Mesendoderm (in vitro differentiated cells): ENCODE data around the gene FGGY.

ENCODE experiments used
- DNase-seq: peaks from one replicate; pipeline ENCODE4 v3.0.0; 2013
- H2AK5ac ChIP-seq: 2 replicates; pipeline ENCODE4 v1.6.1; 2013; ENCODE audit warnings: low read length, inconsistent platforms
- H2BK120ac ChIP-seq: 2 replicates; pipeline ENCODE4 v1.6.1; 2013; ENCODE audit warnings: low read depth, mild to moderate bottlenecking, low read length, moderate library complexity, mixed read lengths
- H2BK15ac ChIP-seq: replicated peaks from 2 replicates; pipeline ENCODE4 v1.6.1; 2013; ENCODE audit warnings: low read depth, mild to moderate bottlenecking, moderate library complexity
- H2BK5ac ChIP-seq: 2 replicates; pipeline ENCODE4 v1.6.1; 2013; ENCODE audit warnings: low read length, inconsistent platforms
- H3K18ac ChIP-seq: 2 replicates; pipeline ENCODE4 v1.6.1; 2013; ENCODE audit warnings: mild to moderate bottlenecking, low read length, mixed read lengths
- H3K23ac ChIP-seq: one replicate; pipeline ENCODE4 v1.6.1; 2013; ENCODE audit warnings: low read length
- H3K27ac ChIP-seq: 2 replicates; pipeline ENCODE4 v1.5.1; 2013; ENCODE audit warnings: low read depth, mild to moderate bottlenecking, inconsistent platforms, low read length, moderate library complexity
- H3K27me3 ChIP-seq: 2 replicates; pipeline ENCODE4 v1.6.1; 2013; ENCODE audit warnings: low read length, control low read depth, mild to moderate bottlenecking, inconsistent platforms; ENCODE audit not compliant: insufficient read depth, poor library complexity
- H3K36me3 ChIP-seq: 2 replicates; pipeline ENCODE4 v1.6.1; 2013; ENCODE audit warnings: low read length, inconsistent platforms; ENCODE audit not compliant: control insufficient read depth, insufficient read depth
- H3K4ac ChIP-seq: one replicate; pipeline ENCODE4 v1.6.1; 2013; ENCODE audit warnings: low read depth, mild to moderate bottlenecking, low read length, moderate library complexity
- H3K4me1 ChIP-seq: 2 replicates; pipeline ENCODE4 v1.6.1; 2013; ENCODE audit warnings: low read depth, low read length, inconsistent platforms; ENCODE audit not compliant: control insufficient read depth
- H3K4me2 ChIP-seq: 2 replicates; pipeline ENCODE4 v1.6.1; 2013; ENCODE audit warnings: low read length
- H3K4me3 ChIP-seq: 2 replicates; pipeline ENCODE4 v1.5.1; 2013; ENCODE audit warnings: mild to moderate bottlenecking, low read length
- H3K56ac ChIP-seq: one replicate; pipeline ENCODE4 v1.6.1; 2013; ENCODE audit warnings: low read length
- H3K79me1 ChIP-seq: 2 replicates; pipeline ENCODE4 v1.6.1; 2013; ENCODE audit warnings: low read length, inconsistent platforms
- H3K79me2 ChIP-seq: 2 replicates; pipeline ENCODE4 v1.6.1; 2013; ENCODE audit warnings: mild to moderate bottlenecking, low read length; ENCODE audit not compliant: control insufficient read depth, insufficient read depth
- H3K9ac ChIP-seq: 2 replicates; pipeline ENCODE4 v1.6.1; 2013; ENCODE audit warnings: low read length, inconsistent platforms
- H4K5ac ChIP-seq: one replicate; pipeline ENCODE4 v1.6.1; 2013; ENCODE audit warnings: low read length
- H4K8ac ChIP-seq: one replicate; pipeline ENCODE4 v1.6.1; 2013; ENCODE audit warnings: low read depth, mild to moderate bottlenecking, control low read depth, low read length, moderate library complexity
- WGBS: extraction: QIAGEN DNeasy Blood & Tissue Kit; methylation state at CpG from one replicate; pipeline ENCODE4 v1.1.7; 2013; ENCODE audit warnings: low lambda C conversion rate, missing lambda C conversion rate; ENCODE audit not compliant: insufficient coverage; ENCODE audit errors: extremely low coverage; 5-methylcytosine and 5-hydroxymethylcytosine counted together

Gene FGGY

DNA sequence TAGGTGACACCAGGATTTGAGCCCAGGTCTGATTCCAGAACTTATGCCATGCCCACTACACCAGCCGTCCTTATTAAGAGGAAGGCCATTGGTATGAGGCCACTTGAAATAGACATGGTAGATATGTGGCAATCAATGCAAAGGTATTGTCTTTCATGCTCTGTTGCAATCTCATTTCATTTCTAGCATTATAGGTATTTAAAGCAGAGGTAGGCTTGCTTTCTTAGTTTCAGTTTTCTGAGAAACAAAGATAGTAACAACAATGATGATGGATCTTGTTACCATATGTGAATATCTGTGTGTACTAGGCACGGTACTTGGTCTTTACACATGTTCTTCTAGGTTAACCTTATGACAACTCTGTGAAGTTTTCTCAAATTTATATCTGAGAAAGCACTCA lies 113.1 kb downstream of the FGGY start:
- H2BK120ac ChIP-seq, result no peak overlapping the region
- H2BK5ac ChIP-seq, result no peak overlapping the region
- no peak for DNase-seq
- no peak overlapping the region for H3K27ac ChIP-seq
- no peaks in the 10 kb centered on the region for H3K4me1 ChIP-seq
- H3K4me2 ChIP-seq, result no peak overlapping the region
- H3K23ac ChIP-seq, result no peak overlapping the region
- no peak overlapping the region for H2BK15ac ChIP-seq
- no peak overlapping the region for H3K4me3 ChIP-seq
- H3K27me3 ChIP-seq, result no peaks in the 10 kb centered on the region
- H4K8ac ChIP-seq, result no peak overlapping the region
- no peak overlapping the region for H2AK5ac ChIP-seq
- no peak overlapping the region for H3K56ac ChIP-seq
- H3K36me3 ChIP-seq, result no peaks in the 10 kb centered on the region
- H3K18ac ChIP-seq, result no peak overlapping the region
- no peaks in the 10 kb centered on the region for H3K79me2 ChIP-seq
- H3K9ac ChIP-seq, result no peak overlapping the region
- WGBS, result no CpG with 5 or more reads among the region's 2 CpGs
- H3K4ac ChIP-seq, result no peak overlapping the region
- H4K5ac ChIP-seq, result no peak overlapping the region
- H3K79me1 ChIP-seq, result no peaks in the 10 kb centered on the region

DNA sequence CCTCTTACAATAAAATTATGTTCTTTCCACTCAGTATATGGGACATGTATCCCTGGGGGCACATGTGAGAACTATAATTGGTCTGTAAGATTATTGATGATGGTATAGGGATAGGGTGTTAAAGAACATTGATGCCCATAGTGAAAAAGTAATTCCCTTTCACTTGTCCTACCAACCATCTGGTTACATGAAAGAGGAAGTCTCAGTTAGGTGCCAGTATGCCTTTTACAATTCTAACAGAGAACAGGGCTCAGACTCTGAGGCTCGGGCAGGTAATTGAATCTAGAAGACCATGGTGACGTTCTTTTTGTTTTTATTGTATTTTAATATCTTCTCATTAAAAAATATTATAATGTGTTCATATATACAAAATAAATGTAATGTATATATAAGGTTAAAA lies 113.6 kb downstream of the FGGY start:
- Histone ChIP-seq H4K5ac (no peak overlapping the region), H2BK120ac (no peak overlapping the region), H3K36me3 (no peaks in the 10 kb centered on the region), H2BK5ac (no peak overlapping the region), H3K18ac (no peak overlapping the region), H3K4me3 (no peak overlapping the region), H4K8ac (no peak overlapping the region), H2AK5ac (no peak overlapping the region), H3K79me1 (no peaks in the 10 kb centered on the region), H3K27me3 (no peaks in the 10 kb centered on the region), H3K4ac (no peak overlapping the region), H3K27ac (no peak overlapping the region), H3K9ac (no peak overlapping the region), H3K56ac (no peak overlapping the region), H3K4me1 (no peaks in the 10 kb centered on the region), H3K23ac (no peak overlapping the region), H3K79me2 (no peaks in the 10 kb centered on the region), H3K4me2 (no peak overlapping the region), H2BK15ac (no peak overlapping the region)
- WGBS, result no CpG with 5 or more reads among the region's 2 CpGs
- no peak for DNase-seq

DNA sequence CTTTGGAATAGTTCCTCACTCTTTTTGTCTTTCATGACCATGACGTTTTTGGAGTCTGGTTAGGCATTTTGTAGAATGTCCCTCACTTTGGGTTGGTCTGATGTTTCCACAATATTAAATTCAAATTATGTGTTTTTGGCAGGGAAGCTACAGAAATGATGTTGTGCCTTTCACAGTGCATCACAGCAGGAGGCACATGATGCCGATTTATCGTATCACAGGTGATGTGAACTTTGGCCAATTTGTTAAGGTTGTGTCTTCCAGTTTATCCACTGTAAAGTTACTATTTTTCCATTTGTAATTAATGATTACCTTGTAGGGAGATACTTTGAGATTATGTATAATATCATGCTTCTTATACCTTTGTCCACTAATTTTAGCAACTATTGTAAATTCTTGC lies 114.3 kb downstream of the FGGY start:
- Histone ChIP-seq H3K79me2 (no peaks in the 10 kb centered on the region), H3K36me3 (no peaks in the 10 kb centered on the region), H3K4ac (no peak overlapping the region), H3K27me3 (no peaks in the 10 kb centered on the region), H3K23ac (no peak overlapping the region), H3K4me1 (no peaks in the 10 kb centered on the region), H4K5ac (no peak overlapping the region), H3K18ac (no peak overlapping the region), H3K9ac (no peak overlapping the region), H2BK15ac (no peak overlapping the region), H2BK5ac (no peak overlapping the region), H3K56ac (no peak overlapping the region), H3K79me1 (no peaks in the 10 kb centered on the region), H2BK120ac (no peak overlapping the region), H4K8ac (no peak overlapping the region), H3K4me2 (no peak overlapping the region), H2AK5ac (no peak overlapping the region), H3K27ac (no peak overlapping the region), H3K4me3 (no peak overlapping the region)
- WGBS, result no CpG with 5 or more reads among the region's 3 CpGs
- DNase-seq, result no peak

DNA sequence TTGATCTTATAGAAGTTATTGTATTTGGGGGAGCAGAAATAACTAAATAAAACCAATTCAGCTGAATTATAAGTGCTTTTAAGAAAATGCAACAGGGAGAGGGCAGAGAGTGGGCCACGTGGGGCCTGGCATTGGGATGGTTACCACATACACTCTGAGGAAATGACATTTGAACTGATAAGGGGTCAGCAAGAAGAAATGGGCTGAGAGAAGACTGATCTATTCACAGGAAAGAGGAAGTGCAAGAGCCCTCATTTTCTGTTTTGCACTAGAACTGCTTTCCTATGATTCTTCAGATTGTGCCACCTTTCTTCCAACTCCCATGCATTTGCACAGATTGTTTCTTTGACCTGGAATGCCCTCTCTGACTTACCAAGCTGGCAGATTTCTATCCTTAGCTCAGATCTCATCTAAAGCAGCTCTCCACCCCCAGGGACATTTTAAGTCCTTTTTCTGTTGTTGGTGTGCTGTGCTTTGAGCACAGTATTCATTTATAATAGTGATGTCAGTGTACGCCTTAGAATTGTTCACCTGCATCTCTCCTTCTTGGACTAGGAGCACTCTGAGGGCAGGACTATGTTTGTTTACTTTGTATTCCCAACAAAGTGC lies 115.9 kb downstream of the FGGY start:
- H3K4ac ChIP-seq, result no peak overlapping the region
- no peak overlapping the region for H2AK5ac ChIP-seq
- no peak overlapping the region for H3K18ac ChIP-seq
- WGBS, result no CpG with 5 or more reads among the region's 2 CpGs
- no peaks in the 10 kb centered on the region for H3K79me1 ChIP-seq
- no peaks in the 10 kb centered on the region for H3K36me3 ChIP-seq
- H3K4me3 ChIP-seq, result no peak overlapping the region
- no peak overlapping the region for H3K56ac ChIP-seq
- H3K4me2 ChIP-seq, result no peak overlapping the region
- no peaks in the 10 kb centered on the region for H3K4me1 ChIP-seq
- H3K27ac ChIP-seq, result no peak overlapping the region
- H3K27me3 ChIP-seq, result no peaks in the 10 kb centered on the region
- no peak overlapping the region for H3K23ac ChIP-seq
- H2BK120ac ChIP-seq, result no peak overlapping the region
- no peak overlapping the region for H2BK5ac ChIP-seq
- no peak overlapping the region for H4K8ac ChIP-seq
- no peak overlapping the region for H2BK15ac ChIP-seq
- no peaks in the 10 kb centered on the region for H3K79me2 ChIP-seq
- H4K5ac ChIP-seq, result no peak overlapping the region
- DNase-seq, result no peak
- no peak overlapping the region for H3K9ac ChIP-seq

DNA sequence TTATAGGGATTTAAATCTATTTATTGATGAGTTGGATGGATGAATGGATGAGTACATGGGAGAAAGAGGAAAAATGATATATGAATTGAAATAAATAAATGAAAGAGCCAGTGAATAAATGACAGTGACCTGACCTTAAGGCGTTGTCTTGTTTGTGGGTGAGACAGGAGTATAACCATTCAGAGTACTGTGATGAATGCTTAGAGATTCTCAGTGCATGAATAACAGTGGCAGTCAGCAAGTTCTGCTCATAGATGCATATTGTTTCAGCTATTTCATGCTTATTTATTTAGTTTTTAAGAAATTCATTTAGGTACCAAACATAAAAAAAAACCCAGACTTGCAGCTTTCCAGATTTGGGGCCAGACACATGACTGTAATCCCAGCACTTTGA lies 116.4 kb downstream of the FGGY start:
- Histone ChIP-seq H4K8ac (no peak overlapping the region), H3K27ac (no peak overlapping the region), H4K5ac (no peak overlapping the region), H2AK5ac (no peak overlapping the region), H3K4me3 (no peak overlapping the region), H2BK15ac (no peak overlapping the region), H3K4ac (no peak overlapping the region), H3K27me3 (no peaks in the 10 kb centered on the region), H3K56ac (no peak overlapping the region), H3K18ac (no peak overlapping the region), H3K23ac (no peak overlapping the region), H3K79me2 (no peaks in the 10 kb centered on the region), H3K4me2 (no peak overlapping the region), H3K79me1 (no peaks in the 10 kb centered on the region), H3K9ac (no peak overlapping the region), H2BK120ac (no peak overlapping the region), H3K36me3 (no peaks in the 10 kb centered on the region), H2BK5ac (no peak overlapping the region), H3K4me1 (no peaks in the 10 kb centered on the region)
- DNase-seq, result no peak
- no CpG with 5 or more reads among the region's 1 CpG for WGBS

DNA sequence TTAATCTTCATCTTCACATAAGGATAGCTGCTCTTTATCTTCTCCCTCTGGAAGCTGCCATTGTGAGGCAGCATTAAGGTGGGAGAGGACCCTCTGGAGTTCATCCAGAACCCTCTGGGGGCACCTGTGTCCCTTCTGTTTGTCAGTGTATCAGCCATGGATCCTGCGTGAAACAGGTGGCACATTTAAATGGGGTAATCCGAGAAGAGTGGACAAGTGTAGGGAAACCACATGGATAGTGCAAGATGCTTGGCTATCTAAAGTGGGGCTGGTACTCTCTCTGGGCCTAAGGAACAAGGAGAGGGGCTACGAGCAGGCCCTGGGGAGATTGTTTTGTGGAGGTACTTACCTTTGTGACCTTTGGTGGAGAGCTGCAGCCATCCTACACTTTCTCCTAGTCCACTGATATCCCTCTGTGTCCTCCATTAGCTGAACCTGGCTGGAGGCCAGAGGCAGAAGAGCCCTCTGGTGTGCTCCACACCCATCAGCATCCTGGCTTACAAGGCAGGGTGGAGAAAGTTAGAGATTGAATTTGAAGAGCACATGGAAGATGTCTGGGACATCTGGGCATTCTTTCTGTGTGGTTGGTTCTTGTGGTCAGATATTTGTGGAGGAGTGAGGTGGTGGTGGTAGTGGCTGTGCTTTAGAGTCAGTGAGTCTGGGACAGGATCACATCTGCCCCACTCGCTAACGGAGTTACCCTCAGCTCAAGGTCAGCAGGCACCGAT lies 117.7 kb downstream of the FGGY start:
- Histone ChIP-seq H4K8ac (no peak overlapping the region), H3K23ac (no peak overlapping the region), H2AK5ac (no peak overlapping the region), H4K5ac (no peak overlapping the region), H3K4ac (no peak overlapping the region), H3K36me3 (no peaks in the 10 kb centered on the region), H3K79me2 (no peaks in the 10 kb centered on the region), H3K4me3 (no peak overlapping the region), H3K56ac (no peak overlapping the region), H3K27ac (no peak overlapping the region), H2BK15ac (no peak overlapping the region), H3K18ac (no peak overlapping the region), H2BK120ac (no peak overlapping the region), H3K79me1 (no peaks in the 10 kb centered on the region), H3K4me1 (no peaks in the 10 kb centered on the region), H3K27me3 (no peaks in the 10 kb centered on the region), H2BK5ac (no peak overlapping the region), H3K4me2 (no peak overlapping the region), H3K9ac (no peak overlapping the region)
- no CpG with 5 or more reads among the region's 6 CpGs for WGBS
- DNase-seq, result no peak
